NK-92 (cell line): ENCODE data around the gene CNTF.

Experiments used
- DNase-seq: peaks from one replicate; lab custom pipeline; 2025; ENCODE audit not compliant: unreplicated experiment; lab: John Stamatoyannopoulos, UW

Gene CNTF

DNA sequence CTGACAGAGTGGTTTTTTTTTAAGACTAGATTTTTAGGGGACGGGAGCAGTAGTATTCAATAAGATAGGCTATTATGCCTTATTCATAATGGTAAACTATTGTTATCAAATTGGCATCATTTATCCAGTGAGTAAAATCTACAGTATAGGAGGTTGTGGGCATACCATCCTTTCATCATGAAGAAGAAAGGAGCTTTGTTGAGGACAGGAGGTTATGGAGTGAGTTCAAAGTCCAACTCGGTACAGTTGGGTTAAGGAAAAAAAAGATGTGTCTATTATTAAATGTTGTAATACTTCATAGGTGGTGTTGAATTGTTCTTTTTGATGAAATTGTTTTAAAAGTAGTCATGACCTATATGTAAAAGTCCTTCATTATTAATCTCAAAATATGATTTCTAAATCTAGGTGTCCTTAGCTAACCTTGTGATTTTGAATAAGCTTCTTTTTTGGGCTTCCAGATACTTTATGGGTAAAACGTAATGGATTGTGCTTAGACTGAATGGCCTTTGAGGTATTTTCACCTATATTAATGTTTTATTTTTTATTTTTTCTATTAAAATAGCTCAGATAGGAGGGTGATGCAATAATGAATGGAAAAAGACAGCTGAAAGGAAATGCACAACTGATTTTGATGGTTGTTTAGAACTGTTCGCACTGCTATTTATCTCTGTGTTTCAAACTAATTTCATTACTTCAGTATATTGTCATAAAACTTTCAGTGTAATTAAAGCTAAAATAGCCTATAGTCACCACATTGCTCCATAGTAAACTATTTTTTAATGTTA lies 15.3 kb upstream of the CNTF start:
- no peak for DNase-seq

DNA sequence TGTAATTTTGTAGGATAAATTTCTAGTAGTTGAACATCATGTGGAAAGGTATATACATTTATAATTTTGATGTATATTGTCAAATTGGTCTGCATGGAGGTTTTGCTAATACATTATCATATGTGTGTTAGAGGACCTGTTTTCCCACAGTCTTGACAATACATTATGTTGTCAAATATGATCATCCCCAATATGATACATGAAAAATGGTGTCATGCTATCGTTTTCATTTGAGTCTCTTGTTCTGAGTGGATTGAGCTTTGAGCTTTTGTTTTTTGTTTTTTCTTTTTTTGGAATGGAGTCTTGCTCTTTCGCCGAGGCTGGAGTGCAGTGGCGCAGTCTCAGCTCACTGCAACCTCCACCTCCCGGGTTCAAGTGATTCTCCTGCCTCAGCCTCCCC lies 14.1 kb upstream of the CNTF start:
- no peak for DNase-seq

DNA sequence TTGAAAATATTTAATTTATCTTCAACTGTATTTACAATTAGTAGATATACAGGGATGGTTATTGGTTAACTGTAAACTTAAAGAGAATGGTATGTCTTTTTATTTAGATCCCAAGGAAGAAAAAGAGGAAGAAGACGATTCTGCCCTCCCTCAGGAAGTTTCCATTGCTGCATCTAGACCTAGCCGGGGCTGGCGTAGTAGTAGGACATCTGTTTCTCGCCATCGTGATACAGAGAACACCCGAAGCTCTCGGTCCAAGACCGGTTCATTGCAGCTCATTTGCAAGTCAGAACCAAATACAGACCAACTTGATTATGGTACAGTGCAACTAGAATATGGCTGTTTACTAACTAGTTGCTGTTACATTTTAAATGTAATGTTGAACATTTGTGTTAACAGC lies 12.7 kb upstream of the CNTF start:
- no peak for DNase-seq

DNA sequence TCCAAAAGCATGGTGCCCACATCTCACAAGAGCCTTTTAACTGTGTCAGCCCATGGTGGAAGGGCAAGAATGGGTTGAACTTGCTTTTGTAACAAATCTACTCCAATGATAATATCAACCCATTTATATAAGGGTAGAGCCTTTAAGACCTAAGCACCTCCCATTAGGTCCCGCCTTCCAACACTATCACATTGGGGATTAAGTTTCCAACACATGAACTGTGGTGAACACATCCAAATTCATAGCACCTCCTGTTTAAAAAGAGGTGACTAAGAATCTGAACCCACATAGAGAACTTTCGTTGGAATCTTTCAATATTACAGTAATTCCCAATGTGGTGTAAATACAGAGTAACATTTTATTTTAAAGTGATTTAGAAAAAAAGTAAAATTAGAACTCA lies 9.2 kb upstream of the CNTF start:
- no peak for DNase-seq

DNA sequence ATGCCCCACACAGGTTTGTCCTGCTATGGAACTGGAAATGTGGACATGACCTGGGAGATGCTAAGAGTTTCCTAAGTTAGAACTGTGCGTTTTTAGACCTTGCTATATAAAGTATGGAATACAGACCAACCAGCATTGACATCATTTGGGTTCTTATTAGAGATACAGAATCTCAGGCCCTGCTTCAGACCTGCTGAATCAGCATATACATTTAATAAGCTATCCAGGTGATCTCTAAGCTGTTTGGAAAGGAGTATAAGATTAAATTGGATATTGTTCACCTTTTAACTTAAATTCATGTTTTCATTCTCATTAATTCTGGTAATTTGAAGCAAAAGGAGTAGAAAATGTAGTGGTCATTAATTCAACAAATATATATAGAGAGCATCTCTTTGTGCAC lies 6.9 kb upstream of the CNTF start:
- no peak for DNase-seq

DNA sequence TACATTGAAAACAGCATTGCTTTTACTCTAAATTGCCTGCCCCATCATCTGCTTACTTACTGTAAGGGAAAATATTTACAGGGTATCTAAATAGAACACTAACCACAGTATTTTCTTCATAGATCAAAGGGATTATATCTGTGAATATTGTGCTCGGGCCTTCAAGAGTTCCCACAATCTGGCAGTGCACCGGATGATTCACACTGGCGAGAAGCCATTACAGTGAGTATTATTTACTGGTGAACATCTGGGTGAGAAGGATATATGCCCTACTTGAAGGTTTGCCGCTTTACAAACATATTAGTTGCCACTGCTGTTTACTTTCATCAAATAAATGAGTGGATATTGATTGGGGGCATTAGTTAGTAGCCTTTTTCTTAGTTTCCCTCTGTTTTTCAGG lies 5.9 kb upstream of the CNTF start:
- DNase-seq: no peak

DNA sequence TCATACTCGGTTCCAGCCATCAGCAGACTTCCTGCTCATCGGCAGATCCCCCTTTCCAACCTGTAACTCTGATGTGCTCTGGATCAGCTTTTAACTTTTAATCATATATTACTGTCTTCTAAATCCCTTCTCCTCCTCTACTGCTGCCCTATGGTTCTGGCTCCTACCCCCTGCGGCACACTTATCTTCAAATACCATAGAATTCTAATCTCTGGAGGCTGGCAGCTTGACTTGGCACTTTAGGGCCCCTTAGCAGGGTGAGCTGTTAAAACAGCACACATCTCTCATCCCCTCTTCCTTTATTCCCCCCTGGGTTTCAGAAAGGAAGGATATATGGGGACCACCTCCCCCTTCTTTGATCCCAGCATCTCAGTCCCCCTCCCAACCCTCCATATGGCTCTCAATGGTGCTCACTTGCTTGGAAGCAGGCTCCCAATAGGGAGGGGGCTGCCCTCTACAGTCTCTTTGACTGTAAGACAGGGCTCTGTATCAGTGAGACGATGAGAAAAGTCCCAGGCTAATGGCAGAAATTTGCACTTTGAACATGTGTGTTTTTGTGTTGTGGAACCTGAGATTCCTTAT lies 4.4 kb upstream of the CNTF start:
- DNase-seq: no peak

DNA sequence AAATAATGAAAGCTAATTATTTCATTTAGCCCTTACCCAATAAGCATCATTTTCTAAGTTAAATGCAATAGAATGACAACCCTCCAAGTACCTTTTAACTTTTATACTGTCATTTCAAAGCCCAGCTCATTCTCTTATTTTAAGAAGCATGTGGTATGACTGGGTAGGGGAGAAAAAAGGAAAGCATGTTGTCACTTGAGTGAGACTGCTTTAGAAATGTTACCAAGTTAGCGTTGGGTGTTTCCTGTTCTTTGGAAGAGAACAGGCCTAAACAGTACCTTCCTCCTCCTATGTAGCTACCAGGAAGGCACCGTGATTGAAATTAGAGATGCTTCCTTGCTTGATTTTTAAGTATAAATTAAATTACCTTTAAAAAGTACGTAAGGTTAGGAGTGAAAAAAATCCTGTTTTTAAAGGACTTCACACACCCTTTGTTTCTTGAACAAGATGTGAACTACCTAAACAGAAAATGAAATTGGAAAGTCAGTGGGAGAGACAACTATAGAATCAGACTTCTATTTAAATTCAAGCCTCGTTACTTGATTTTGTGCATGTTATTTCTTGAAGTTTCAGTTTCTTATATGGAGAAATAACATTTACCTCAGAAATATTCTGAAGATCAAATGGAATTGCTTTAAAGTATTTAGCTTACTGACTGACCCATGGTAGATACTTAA lies 741 bp upstream of the CNTF start:
- no peak for DNase-seq

DNA sequence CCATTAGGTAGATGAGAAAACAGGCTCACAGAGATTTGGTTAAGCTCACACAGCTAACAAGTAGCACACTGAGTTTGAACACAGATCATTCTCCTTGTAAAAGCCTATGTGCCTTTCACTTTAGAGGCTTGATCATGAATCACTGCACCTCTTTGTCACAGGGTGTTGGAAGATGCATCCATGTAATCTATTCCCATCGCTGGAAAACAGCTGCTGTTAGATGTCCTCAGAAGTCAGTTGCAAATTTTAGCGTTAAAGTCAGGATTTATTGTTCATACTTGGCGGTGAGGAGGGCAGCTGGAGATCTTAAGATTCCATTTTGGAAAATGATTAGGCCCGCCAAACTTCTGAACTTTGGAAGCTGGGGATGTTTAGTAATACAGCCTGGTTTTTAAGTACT lies 2.6 kb downstream of the CNTF start:
- no peak for DNase-seq

DNA sequence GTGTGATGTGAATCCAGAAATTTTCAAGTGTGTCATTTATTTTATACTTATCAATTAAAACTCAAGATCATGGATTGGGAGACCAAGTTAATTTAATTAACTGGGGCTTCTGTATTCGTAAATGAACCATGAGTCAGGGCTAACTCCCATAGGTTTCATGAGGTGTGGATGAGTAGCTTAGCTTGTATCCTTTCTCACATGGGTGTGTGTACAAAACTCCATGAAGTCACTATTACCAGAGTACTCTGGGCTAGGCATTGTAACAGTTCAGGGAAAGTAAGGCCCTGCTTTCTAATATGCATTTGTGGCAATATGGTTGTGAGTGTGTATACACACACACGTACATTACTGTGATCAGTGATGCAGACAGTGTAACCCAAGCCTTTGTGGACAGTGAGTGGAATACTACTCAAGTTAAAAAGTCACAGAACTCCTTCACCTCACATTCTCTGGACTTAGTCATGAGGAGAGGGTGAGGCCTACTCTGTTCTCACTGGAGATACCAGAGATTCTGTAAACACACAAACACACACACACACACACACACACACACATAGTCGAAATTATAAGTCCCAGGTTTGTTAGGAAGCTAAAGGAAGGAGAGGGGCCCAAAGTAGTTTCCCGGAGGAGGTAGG lies 3.5 kb downstream of the CNTF start:
- DNase-seq: no peak

DNA sequence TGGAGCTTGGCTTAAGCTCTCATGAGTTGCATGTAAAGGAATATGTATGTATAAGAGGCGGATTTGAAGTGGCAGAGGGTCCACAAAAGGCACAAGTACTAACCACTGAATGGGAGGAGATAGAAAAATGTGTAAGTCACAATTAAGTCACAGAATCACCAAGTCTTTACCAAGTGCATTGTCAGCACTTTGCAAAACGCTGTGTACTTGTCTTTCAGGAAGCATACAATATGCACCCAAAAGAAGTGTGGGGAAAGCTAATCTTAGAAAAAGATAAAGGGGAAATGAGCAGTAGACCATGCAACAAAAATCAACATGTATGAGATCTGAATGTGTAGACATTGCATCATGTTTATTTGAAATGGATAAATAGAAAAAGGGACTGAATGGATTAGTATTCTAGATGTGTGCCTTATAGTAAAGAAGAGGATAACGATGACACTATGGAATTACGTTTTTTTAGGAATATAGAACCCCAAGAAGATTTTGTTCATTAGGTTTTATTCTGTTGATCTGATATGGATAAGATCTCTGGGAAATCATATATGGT lies 4.5 kb downstream of the CNTF start:
- no peak for DNase-seq

DNA sequence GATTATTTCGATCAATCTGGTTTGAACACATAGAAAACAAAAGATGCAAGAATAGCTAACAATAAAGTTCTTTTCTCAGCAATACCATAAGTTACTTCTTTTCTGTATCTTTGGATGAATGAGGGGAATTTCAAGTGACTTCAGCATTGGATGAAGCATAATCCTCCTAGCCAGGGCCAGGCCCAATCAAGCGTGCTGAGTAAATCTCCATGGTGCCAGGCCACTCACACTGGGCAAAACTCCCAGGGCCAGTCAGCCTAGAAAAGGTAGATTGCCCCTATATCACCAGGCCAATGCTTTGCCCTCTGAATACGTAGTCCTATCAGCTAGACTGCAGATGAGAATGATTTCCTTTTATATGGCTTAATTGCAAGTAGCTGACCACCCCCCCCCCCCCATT lies 6.0 kb downstream of the CNTF start:
- DNase-seq: no peak

DNA sequence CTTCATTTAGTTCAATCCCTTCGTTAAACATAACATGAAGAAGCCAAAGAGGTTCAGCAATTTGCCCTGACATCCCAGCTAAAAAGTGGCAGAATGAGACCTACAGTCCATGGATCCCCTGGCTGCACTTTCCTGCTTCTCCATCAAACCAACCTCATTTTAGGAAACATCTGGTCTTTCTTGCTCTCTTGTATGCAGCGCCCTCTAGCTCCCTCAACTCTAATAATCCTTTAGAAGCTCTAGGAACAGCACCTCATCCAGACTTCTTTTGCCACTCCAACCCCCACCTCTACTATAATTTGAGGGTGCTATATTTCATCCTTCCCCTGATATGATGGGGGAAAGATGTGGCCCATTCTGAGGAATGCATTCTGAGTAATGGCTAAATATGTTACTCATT lies 7.4 kb downstream of the CNTF start:
- no peak for DNase-seq

DNA sequence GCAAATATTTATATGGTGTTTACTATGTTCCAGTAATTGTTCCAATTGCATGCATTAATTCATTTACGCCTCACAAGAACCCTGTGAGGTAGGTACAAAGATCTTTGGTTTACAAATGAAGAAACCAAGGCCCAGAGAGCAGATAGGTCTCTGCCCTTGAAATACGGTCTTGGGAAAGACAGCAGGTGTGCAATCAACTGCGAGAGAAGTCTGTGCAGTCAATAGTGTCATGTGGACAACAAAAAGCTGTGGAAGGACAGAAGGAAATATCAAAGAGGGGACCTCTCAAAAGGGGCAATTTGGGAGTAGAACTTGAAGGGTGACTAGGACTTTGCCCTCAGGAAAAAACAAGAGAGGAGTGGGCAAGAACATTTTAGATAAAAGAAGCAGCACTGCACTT lies 8.9 kb downstream of the CNTF start:
- DNase-seq: no peak

DNA sequence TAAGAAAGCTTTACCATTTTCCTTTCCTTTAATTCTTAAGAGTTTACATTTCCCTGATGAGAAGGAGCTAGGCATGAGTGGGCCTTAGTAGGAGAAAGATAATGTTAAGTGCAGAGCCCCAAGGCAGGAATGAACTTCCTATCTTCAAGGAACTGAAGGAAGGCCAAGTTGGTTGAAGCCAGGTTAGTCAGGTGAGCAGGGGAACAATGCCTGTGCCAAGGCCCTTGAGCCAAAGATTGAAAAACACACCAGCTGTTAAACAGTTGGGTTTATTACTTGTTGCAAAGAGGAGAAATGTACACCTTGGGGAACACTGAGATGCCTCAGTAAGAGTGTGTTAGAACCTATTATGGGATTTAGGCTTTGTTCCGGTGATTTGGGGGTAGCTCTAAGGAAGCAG lies 10.0 kb downstream of the CNTF start:
- DNase-seq: no peak

DNA sequence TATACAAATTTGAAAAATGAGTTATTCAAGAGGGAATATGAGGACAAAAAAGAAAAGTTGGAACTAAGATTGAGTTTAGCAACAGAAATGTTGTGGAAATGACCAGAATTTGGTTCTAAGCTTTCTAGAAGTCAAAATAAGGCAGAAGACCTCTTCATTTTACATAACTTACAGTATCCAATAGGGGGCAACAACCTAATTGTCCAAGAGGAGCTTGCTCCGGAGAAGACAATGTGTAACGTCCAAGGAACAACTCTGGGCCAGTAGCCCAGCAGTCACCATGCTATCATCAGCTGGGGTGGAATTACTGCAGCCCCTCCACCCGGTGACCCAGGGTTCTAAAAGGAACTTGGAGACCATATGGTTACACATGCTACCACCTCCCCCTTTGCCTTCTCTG lies 14.1 kb downstream of the CNTF start:
- DNase-seq: no peak

DNA sequence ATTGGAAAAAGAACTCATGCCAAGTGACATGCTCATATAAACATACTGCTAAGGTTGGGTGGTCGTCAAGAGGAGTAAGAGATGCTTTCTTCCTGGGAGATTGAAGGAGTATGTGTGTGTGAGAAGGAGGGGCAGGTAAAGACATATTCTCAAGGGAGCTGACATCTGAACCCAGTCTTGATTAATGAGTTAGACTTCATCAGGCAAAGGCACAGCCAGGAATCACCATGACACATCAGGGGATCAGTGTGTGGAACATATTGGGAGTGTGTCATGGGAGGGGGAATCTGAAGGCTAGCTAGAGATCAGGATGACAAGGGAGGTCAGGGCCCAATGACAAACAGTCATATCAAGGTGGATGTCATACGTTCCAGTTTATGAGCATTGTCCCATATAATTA lies 14.9 kb downstream of the CNTF start:
- no peak for DNase-seq

DNA sequence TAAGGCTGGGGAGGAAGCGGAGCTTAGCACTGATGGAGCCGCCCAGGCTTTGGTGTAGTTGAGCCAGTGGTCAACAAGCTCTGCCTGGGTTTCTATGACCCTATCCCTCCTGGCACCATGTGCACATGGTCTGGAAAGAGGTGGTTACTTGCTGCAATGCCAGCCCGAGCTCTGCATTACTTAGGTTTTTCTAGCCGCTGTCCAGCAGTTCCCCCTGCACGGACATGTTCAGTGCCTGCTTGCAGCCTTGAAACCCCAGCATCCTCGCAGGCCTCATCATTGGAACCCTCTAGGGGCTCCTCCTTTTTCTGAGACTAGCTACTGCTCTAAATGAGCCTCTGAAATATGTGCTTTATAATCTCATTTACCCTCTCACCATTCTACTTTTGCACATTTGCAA lies 16.6 kb downstream of the CNTF start:
- DNase-seq: no peak

DNA sequence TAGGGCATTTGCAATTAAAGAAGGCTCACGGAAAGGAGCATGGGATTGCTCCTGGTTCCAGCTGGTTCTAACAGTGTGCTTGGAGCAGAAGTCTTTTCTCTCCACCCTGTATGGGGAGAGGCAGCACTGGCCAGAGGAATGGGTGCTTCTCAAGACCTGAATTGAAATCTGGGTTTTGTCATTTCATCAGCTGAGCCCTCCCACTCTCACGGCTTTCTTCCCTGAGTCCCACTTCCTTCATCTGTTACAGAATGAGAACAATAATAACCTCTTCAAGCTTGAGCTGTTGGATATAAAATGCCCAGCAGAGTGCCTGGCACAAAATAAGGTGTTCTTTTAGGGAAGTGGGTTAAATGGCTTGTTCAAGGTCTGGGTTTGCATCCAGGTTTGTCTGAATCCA lies 17.2 kb downstream of the CNTF start:
- no peak for DNase-seq

DNA sequence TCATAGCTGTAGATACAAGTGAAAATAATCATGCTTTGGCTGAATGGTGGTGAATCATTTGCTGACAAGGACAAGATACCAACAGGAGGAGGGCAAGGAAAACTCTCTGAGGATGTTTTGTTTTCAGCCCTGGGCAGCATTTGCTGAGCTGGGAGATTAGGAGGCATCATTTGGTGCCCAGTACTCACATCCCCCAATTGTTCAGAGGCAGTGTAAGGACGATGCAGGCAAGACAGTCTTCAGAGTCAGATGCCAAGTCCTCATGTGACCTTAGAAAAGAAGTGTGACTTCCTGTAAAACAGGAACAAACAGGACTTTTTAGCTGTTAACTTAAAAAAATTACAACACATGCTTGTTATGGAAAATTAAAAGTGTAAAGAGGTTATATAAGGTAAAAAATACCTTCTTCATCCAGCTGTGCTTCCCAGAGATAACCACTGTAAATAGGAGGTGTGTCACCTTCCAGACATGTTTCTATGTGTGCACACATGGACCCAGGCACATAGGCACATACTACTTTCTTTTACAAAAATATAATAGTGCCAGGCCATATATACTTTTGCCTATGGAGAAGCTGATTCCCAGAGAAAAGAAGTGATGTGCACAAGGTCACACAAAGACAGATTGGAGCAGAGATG lies 18.0 kb downstream of the CNTF start:
- no peak for DNase-seq

DNA sequence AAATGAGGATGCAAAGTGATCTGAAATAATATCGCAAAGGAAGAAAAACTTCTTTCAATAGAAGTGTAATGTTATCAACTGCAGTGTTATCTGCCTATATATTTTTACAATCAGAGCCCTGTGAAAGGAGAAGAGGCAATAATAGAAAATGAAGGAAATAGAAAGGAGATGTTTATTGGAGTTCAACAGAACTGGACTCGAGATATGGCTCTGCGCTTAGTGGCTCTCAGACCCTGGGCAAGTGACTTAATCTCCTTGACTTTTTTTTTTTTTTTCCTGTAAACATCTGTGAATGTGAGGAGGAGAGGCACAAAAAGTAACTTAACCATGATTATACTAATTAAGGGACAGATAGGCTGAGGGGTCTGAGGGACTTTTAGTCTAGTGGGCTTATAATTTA lies 18.9 kb downstream of the CNTF start:
- no peak for DNase-seq
